Heart right ventricle (tissue), 16 donors: ENCODE results near the gene CBFA2T2. TPM values are rescaled to one million over a fixed set of nuclear protein-coding genes. Genes with fewer than 3 reads are reported as not detected.

Source experiments
- ATAC-seq, 8 donors: fragments of 200-7000 bp; cut with Tn5 transposase; one replicate each; pipeline ENCODE4 v1.9.1; 2020; ENCODE audit warnings: mild to moderate bottlenecking in 8 of 8, moderate library complexity in 8 of 8, moderate number of reproducible peaks in 1 of 8
- DNase-seq, 2 donors: peaks; one replicate each; pipeline ENCODE4 v3.0.0-alpha.2; 2020
- H3K27ac ChIP-seq, 10 donors: fragments of 200-600 bp; sonication (generic) in 2 of 10; one replicate each; pipeline versions ENCODE4 v1.5.0 to v1.8.0; 2020 to 2022; ENCODE audit warnings: mild to moderate bottlenecking in 3 of 10
- H3K27me3 ChIP-seq, 7 donors: fragments of 200-600 bp; one replicate each; pipeline ENCODE4 v1.8.0; 2021 to 2022; ENCODE audit warnings: mild to moderate bottlenecking in 2 of 7
- H3K36me3 ChIP-seq, 9 donors: fragments of 200-600 bp; sonication (generic) in 1 of 9; one replicate each; pipeline versions ENCODE4 v1.5.0 to v1.8.0; 2020 to 2022; ENCODE audit warnings: mild to moderate bottlenecking in 2 of 9
- H3K4me1 ChIP-seq, 9 donors: fragments of 200-600 bp; sonication (generic) in 1 of 9; one replicate each; pipeline versions ENCODE4 v1.5.0 to v1.8.0; 2020 to 2022; ENCODE audit warnings: mild to moderate bottlenecking in 4 of 9
- H3K4me3 ChIP-seq, 10 donors: fragments of 200-600 bp; sonication (generic) in 2 of 10; one replicate each; pipeline versions ENCODE4 v1.5.0 to v1.8.0; 2020 to 2022; ENCODE audit warnings: mild to moderate bottlenecking in 7 of 10, moderate library complexity in 2 of 10
- H3K9me3 ChIP-seq, 11 donors: fragments of 200-600 bp in 10 of 11; sonication (generic) in 2 of 11; one replicate each; pipeline versions ENCODE4 v1.5.0 to v1.8.0; 2013 to 2022; ENCODE audit warnings: mild to moderate bottlenecking in 2 of 11, control low read depth in 1 of 11, moderate library complexity in 1 of 11
- WGBS, 2 donors: extraction: QIAGEN DNeasy Blood & Tissue Kit; methylation state at CpG; one replicate each; pipeline ENCODE4 v1.1.7; 2013; ENCODE audit warnings: inconsistent platforms in 1 of 2; 5-methylcytosine and 5-hydroxymethylcytosine counted together
- intact Hi-C, 10 donors: fragments of 100-400 bp; cut with DNase I; formaldehyde crosslinking; loops; one replicate each; pipeline versions ENCODE4 v1.11.1 to v1.14.2; 2022
- polyA plus RNA-seq, 2 donors: library from polyadenylated mRNA; stranded (reverse); fragments of 200-250 nt; gene quantifications; one replicate each; pipeline ENCODE4 v1.2.3, GENCODE V29; 2013
- total RNA-seq, 10 donors: library from RNA; stranded (reverse); fragmentation: NEBNext Ultra II Directional in 3 of 10; extraction: Animal tissue kit (Norgen Biotek cat#: 25700) in 3 of 10; gene quantifications; one replicate each; pipeline versions ENCODE4 v1.2.1 to v1.2.4, GENCODE V29; 2021 to 2023
- TF ChIP-seq, protein P1 (sequence below), 9 donors: fragments of 200-600 bp; sonication (generic) in 2 of 9; IDR thresholded peaks; one replicate each; pipeline versions ENCODE4 v1.5.0 to v1.8.0; 2021 to 2022; ENCODE audit warnings: antibody characterized with exemption in 9 of 9, mild to moderate bottlenecking in 5 of 9, moderate library complexity in 1 of 9
- donor health status: Arrhythmogenic right ventricular cardiomyopathy.
- donor health status: ischemic (EF 13 %, LVEDD 7.1; RV severe dilation, severe dysfunction).
- donor health status: healthy with polysubstance abuse.
- donor health status: DM: no; HTN: yes; CAD: no.
- donor health status: DM: no; HTN: no; CAD: no.
- donor health status: ischemic (EF 25% LVEDD 6.9; RV normal size, moderate dysfunction).
- donor health status: ischemic (EF 25% LVEDD 5.7; RV mildly dilated, moderate dysfunction).
- donor health status: healthy.
- donor health status: DM: yes; HTN: yes; CAD: no.
- donor health status: Ischemic cardiomyopathy.
- donor health status: ischemic (EF 35%, LVEDD 5.7; RV mildly dilated, moderate dysfunction).
- donor health status: nonischemic (EF 11% LVEDD 7.7; RV severe dilation, severe dysfunction).
- donor health status: DM: yes; HTN: yes; CAD: no.
- donor health status: PGD.
- donor health status: ischemic (EF 29% LVEDD 5.4; RV normal size, mild dysfunction).
- donor health status: nonischemic (EF 23%, LVEDD 6.1; RV moderate dilation, normal function).

Gene CBFA2T2
- total and polyA plus RNA-seq, 12 donors, result 3.5 to 13.3 (median 11.3) TPM

DNA sequence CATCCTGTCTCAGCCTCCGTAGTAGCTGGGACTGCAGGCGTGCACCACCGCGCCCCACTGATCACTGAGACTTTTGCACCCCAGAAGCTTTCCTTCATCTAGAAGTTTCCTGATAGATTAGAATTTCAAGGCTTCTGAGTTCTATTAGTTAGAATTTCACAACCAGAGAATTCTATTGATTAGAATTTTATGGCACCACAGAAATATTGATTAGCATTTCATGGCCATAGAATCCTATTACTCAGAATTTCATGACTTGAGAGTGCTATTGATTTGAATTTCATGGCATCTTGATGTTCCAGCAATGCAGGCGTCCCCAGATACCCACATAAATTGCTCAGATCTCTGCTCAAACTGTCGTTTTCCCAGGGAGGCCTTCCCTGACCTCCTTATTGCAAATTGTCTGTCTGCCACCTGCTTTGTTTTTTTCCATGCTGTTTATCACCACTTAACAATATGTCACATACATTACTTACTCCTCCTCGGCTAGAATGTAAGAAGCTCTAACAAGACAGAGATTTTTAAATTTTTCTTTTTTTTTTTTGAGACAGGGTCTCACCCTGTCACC, 16.9 kb upstream of the CBFA2T2 start:
- Histone ChIP-seq H3K9me3 (no peaks in the 10 kb centered on the region), H3K4me1 (peaks cover 0 to 6% (median 0%) of the 10 kb centered on the region in 9 donors), H3K27ac (no peak overlapping the region), H3K27me3 (no peaks in the 10 kb centered on the region), H3K4me3 (no peak overlapping the region), H3K36me3 (no peaks in the 10 kb centered on the region)
- TF ChIP-seq, protein P1, sequence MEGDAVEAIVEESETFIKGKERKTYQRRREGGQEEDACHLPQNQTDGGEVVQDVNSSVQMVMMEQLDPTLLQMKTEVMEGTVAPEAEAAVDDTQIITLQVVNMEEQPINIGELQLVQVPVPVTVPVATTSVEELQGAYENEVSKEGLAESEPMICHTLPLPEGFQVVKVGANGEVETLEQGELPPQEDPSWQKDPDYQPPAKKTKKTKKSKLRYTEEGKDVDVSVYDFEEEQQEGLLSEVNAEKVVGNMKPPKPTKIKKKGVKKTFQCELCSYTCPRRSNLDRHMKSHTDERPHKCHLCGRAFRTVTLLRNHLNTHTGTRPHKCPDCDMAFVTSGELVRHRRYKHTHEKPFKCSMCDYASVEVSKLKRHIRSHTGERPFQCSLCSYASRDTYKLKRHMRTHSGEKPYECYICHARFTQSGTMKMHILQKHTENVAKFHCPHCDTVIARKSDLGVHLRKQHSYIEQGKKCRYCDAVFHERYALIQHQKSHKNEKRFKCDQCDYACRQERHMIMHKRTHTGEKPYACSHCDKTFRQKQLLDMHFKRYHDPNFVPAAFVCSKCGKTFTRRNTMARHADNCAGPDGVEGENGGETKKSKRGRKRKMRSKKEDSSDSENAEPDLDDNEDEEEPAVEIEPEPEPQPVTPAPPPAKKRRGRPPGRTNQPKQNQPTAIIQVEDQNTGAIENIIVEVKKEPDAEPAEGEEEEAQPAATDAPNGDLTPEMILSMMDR (IDR thresholded peaks at IDR 0.05), result no peak
- no peak for DNase-seq
- intact Hi-C loops, result no loop called here
- 86% methylated on average over 7 of the region's 7 CpGs for WGBS, 2 donors
- no peak for ATAC-seq

DNA sequence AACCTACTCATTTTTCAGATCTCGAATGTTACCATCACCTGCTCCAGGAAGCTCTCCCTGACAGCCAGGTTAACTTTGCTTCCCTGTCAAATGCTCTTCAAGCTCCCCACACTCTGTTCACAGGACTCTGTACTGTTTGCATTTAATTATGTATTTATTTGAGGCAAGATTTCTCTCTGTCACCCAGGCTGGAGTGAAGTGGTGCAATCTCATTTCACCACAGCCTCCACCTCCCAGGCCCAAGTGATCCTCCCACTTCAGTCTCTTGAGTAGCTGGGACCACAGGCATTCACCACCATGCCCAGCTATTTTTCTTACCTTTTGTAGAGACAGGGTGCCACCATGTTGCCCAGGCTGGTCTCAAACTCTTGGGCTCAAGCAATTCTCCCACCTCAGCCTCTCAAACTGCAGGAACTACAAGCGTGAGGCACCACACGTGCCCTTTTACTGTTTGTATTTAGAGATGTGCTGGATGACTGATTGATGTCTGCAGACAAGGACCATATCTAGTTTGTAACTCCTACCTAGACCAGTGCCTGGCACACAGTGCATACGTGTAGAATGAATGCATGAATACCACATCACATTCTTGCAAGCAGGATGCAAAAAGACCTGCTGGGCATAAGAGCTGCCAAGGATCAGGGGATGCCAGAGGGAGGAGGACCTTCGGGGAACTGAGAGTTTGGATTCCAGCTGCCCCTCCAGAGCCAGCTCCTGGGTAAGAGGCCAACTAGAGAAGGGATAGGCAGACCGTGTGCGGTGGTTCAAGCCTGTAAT, 15.6 kb upstream of the CBFA2T2 start:
- no peaks in the 10 kb centered on the region for H3K27me3 ChIP-seq
- intact Hi-C loops, result no loop called here
- H3K4me1 ChIP-seq, result peaks cover 0 to 6% (median 0%) of the 10 kb centered on the region in 9 donors
- no peak for DNase-seq
- H3K27ac ChIP-seq, result no peak overlapping the region
- H3K9me3 ChIP-seq, result no peaks in the 10 kb centered on the region
- 78 to 81% methylated on average over 7 of the region's 7 CpGs for WGBS, 2 donors
- no peak for ATAC-seq
- no peaks in the 10 kb centered on the region for H3K36me3 ChIP-seq
- no peak overlapping the region for H3K4me3 ChIP-seq
- TF ChIP-seq, protein P1 (IDR thresholded peaks at IDR 0.05), result no peak

DNA sequence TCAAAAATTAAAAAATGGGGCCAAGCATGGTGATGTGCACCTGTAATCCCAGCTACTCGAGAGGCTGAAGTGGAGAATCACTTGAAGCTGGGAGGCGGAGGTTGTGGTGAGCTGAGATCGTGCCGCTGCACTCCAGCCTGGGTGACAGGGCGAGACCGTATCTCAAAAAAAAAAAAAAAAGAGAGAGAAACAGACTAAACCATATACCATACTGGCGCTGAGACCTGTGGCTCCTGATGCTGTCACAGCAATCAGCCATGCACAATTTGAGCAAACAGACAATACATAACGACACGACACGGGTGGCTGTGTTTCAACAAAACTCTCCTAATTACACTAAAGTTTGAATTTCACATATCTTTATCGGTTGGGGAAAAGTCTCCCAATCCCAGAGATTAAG, 14.9 kb upstream of the CBFA2T2 start:
- H3K4me3 ChIP-seq, result no peak overlapping the region
- DNase-seq (no peak), ATAC-seq (no peak)
- H3K4me1 ChIP-seq, result peaks cover 0 to 6% (median 0%) of the 10 kb centered on the region in 9 donors
- intact Hi-C loops, result no loop called here
- WGBS, 2 donors, result 86 to 93% methylated on average over 11 of the region's 11 CpGs
- TF ChIP-seq, protein P1 (IDR thresholded peaks at IDR 0.05), result no peak
- no peak overlapping the region for H3K27ac ChIP-seq
- H3K27me3 ChIP-seq, result no peaks in the 10 kb centered on the region
- H3K9me3 ChIP-seq, result no peaks in the 10 kb centered on the region
- H3K36me3 ChIP-seq, result no peaks in the 10 kb centered on the region

- Histone ChIP-seq H3K4me3 (no peak overlapping the region), H3K27me3 (no peaks in the 10 kb centered on the region), H3K27ac (no peak overlapping the region), H3K36me3 (no peaks in the 10 kb centered on the region), H3K9me3 (no peaks in the 10 kb centered on the region), H3K4me1 (peaks cover 0 to 6% (median 0%) of the 10 kb centered on the region in 9 donors)
- TF ChIP-seq, protein P1 (IDR thresholded peaks at IDR 0.05), result no peak
- intact Hi-C loops, result no loop called here
- 36 to 40% methylated on average over 14 of the region's 14 CpGs for WGBS, 2 donors
- ATAC-seq, result no peak
- DNase-seq, result no peak
Observed at GRCh38 chr20:33475381-33476152, 14.3 kb upstream of the CBFA2T2 start.
